ENCODE data around the gene PLCG1.

PLCG1 gene

GRCh38 chr20:41095110-41095969 lies 42.0 kb upstream of the PLCG1 start:
- DNase-seq (ENCODE audit: low spot score) = peak; percentile 55
- in situ Hi-C loops (cut with MboI; ENCODE audit: low sequenced_read_pairs, unreplicated experiment) = loop anchor here (10.0 to 25.0 kb wide), 2 partner anchors 121 to 333 kb away; no protein-coding TSS in a partner anchor

DNA sequence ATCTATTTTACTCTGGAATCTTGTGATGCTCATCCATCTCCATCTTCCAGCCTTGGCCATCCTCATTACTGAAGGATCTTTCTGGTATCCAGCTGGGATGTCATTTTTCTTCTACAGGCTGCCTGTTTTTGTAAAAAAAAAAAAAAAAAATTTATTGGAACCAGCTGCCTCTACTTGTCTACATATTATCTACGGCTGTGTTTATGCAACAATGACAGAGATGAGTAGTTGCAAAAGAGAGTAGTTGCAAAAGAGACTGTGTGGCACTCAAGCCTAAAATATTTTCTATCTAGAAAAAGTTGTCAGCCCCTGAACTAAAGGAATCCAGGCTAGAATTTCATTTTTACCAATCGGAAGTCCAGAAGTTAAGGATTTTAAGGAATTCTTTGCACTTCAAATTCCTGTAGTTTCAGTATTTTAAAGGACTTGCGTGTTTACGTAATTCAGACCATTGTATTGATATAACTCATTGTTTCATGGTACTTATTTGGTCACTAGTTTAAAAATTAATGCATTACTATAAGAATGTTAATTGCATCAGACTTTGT lies 38.6 kb upstream of the PLCG1 start:
- no peak for DNase-seq (ENCODE audit: low spot score)
- in situ Hi-C loops (cut with MboI; ENCODE audit: low sequenced_read_pairs, unreplicated experiment) = loop anchor here (10.0 to 25.0 kb wide), 2 partner anchors 124 to 336 kb away; no protein-coding TSS in a partner anchor
- TF ChIP-seq, protein P1, sequence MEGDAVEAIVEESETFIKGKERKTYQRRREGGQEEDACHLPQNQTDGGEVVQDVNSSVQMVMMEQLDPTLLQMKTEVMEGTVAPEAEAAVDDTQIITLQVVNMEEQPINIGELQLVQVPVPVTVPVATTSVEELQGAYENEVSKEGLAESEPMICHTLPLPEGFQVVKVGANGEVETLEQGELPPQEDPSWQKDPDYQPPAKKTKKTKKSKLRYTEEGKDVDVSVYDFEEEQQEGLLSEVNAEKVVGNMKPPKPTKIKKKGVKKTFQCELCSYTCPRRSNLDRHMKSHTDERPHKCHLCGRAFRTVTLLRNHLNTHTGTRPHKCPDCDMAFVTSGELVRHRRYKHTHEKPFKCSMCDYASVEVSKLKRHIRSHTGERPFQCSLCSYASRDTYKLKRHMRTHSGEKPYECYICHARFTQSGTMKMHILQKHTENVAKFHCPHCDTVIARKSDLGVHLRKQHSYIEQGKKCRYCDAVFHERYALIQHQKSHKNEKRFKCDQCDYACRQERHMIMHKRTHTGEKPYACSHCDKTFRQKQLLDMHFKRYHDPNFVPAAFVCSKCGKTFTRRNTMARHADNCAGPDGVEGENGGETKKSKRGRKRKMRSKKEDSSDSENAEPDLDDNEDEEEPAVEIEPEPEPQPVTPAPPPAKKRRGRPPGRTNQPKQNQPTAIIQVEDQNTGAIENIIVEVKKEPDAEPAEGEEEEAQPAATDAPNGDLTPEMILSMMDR (IDR thresholded peaks at IDR 0.05; ENCODE audit: borderline replicate concordance, control extremely low read depth, extremely low read depth, insufficient read depth, missing control alignments) = no peak

More at GRCh38 chr20:41095110-41095969, 42.0 kb upstream of the PLCG1 start:
- TF ChIP-seq, protein P1 (IDR thresholded peaks at IDR 0.05; ENCODE audit: borderline replicate concordance, control extremely low read depth, extremely low read depth, insufficient read depth, missing control alignments) = peak; percentile 66

DNA sequence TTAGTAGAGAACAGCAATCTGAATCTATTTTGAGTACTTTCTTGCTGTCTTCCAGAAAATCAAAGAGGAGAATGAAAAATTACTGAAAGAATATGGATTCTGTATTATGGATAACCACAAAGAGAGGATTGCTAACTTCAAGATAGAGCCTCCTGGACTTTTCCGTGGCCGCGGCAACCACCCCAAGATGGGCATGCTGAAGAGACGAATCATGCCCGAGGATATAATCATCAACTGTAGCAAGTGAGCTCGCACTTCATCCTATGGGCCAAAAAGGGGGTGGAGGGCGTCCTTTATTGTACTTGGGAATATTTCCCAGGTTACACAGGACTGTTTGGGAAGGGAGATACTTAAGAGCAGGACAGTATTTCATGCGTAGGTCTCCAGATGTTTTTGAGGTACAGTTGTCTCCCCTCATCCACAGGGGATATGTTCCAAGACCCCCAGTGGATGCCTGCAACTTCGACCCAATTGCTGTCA lies 37.3 kb upstream of the PLCG1 start:
- in situ Hi-C loops (cut with MboI; ENCODE audit: low sequenced_read_pairs, unreplicated experiment) = no loop called here
- TF ChIP-seq, protein P1 (IDR thresholded peaks at IDR 0.05; ENCODE audit: borderline replicate concordance, control extremely low read depth, extremely low read depth, insufficient read depth, missing control alignments) = no peak
- no peak for DNase-seq (ENCODE audit: low spot score)

GRCh38 chr20:41101660-41102059 lies 35.7 kb upstream of the PLCG1 start:
- no peak for DNase-seq (ENCODE audit: low spot score)
- in situ Hi-C loops (cut with MboI; ENCODE audit: low sequenced_read_pairs, unreplicated experiment) = no loop called here
- TF ChIP-seq, protein P1 (IDR thresholded peaks at IDR 0.05; ENCODE audit: borderline replicate concordance, control extremely low read depth, extremely low read depth, insufficient read depth, missing control alignments) = no peak

DNA sequence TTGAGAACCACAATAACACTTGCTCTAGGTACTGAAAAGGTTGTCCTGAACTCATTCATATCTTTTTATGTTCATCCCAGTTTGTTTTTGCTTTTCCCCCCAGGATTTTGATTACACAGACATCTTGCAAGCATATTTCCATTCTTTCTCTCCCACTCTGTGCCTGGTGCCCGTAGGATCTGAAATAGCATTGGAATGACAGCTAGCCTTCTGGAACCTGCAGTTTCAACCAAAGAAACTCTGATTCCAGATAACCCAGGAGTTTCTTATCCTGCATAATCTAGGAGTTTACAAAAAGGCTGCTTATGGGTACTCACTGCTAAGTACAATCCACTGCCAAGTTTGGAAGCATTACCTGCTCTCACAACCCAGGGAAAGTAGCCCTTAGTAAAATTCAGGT lies 28.8 kb upstream of the PLCG1 start:
- TF ChIP-seq, protein P1 (IDR thresholded peaks at IDR 0.05; ENCODE audit: borderline replicate concordance, control extremely low read depth, extremely low read depth, insufficient read depth, missing control alignments) = no peak
- no peak for DNase-seq (ENCODE audit: low spot score)
- in situ Hi-C loops (cut with MboI; ENCODE audit: low sequenced_read_pairs, unreplicated experiment) = no loop called here

DNA sequence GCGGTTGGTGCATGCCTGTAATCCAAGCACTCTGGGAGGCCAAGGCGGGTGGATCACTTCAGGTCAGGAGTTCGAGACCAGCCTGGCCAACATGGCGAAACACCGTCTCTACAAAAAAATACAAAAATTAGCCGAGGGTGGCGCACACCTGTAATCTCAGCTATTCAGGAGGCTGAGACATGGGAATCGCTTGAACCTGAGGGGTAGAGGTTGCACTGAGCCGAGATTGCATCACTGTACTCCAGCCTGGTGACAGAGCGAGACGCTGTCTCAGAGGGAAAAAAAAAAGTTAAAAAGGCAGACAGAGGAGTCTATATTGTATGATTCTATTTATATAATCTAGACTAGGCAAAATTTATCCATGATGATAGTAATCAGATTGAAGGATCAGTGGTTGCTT lies 27.3 kb upstream of the PLCG1 start:
- in situ Hi-C loops (cut with MboI; ENCODE audit: low sequenced_read_pairs, unreplicated experiment) = no loop called here
- TF ChIP-seq, protein P1 (IDR thresholded peaks at IDR 0.05; ENCODE audit: borderline replicate concordance, control extremely low read depth, extremely low read depth, insufficient read depth, missing control alignments) = no peak

More for the DNA sequence above, 27.3 kb upstream of the PLCG1 start:
- DNase-seq (ENCODE audit: low spot score) = no peak
